ENCODE results near the gene ALG12.

Gene ALG12

GRCh38 chr22:49917974-49918910 is at the start of gene ALG12, which contains the start of gene CRELD2:
TSS of gene ALG12 (minus strand) at chr22:49918438. CDS start at chr22:49913765, 4,673 bp downstream.
TSS of gene CRELD2 (plus strand) at chr22:49918634. CDS start at chr22:49918770, 136 bp downstream.
- DNase-seq (ENCODE audit: low spot score): peak; percentile 98

DNA sequence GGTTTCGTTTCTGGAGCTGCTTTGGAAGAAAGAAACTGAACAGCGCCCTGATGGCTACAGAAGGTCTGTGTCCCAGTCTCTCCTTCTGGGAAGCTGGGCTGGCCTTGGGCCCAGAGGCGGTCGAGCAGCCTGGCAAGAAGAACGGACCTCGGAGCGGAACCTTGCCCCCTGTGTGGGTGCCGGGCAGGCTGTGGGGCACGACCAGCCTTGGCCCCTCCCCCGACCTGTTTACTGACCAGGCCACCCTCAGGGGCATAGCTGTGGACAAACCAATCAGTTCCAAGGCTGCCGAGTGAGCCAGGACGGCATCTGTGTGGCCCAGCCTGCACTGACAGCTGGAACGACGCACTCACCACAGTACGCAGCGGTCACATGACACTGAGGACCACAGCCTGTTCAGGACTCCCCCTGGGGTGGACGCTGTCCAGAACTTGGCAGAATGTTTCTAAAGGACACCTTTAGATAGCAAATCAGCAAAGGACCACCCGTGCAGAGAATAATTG is 49.5 kb upstream of the ALG12 start:
- DNase-seq (ENCODE audit: low spot score): peak; percentile 78

GRCh38 chr22:49966774-49967705 is 48.8 kb upstream of the ALG12 start:
- peak; percentile 32 for DNase-seq (ENCODE audit: low spot score)

GRCh38 chr22:49966041-49966773 is 48.0 kb upstream of the ALG12 start:
- DNase-seq (ENCODE audit: low spot score): peak; percentile 1

DNA sequence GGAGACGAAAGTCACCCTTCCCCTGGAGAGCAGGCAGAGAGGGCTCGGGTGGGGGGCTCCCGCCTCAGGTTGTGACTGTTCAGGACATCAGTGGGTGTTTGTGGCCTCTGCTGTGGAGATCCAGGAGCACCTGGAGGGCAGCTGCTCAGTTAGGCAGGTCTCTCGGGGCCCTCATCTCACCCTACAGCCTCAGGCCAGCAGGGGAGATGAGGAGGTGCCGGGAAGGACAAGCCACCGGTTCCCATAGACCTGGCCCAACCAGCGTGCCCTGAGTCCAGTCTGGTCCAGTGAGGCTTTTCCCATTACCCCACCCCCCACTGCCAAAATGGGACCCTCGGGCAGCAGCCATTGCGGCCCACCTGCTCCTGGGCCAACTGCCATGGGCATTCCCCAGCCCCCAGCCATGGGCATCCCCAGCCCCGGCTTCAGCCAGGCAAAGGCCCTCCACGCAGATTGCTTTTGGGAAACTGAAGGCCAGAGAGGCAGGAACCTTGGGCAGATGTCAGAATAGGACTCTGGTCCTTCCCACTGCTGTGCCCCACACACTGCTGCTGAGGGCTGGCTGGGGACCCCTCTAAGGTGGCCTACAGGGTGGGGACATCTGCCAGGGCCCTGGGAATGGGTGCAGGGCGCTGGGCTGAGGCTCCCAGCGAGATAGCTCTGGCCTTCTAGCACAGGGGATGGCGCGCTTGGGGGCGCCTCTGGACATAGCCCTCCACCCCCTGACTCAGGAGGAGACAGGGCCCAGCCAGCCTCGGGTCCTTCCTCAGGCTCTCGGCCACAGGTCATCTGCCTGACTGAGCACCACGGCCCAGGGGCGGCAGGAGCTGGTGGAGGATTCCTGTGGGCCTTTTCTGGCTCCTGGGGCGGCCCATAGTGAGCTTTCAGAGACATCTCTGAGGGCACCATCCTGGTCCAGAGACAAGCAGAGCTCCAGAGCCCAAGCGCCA is 47.1 kb upstream of the ALG12 start:
- DNase-seq (ENCODE audit: low spot score): peak; percentile 1

- peak; percentile 4 for DNase-seq (ENCODE audit: low spot score)
Observed at GRCh38 chr22:49964136-49965090, 46.2 kb upstream of the ALG12 start.

DNA sequence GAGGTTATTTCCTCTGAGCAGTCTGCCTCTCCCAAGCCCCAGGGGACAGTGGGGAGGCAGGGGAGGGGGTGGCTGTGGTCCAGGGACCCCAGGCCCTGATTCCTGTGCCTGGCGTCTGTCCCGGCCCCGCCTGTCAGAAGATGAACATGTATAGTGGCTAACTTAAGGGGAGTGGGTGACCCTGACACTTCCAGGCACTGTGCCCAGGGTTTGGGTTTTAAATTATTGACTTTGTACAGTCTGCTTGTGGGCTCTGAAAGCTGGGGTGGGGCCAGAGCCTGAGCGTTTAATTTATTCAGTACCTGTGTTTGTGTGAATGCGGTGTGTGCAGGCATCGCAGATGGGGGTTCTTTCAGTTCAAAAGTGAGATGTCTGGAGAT is 45.4 kb upstream of the ALG12 start:
- DNase-seq (ENCODE audit: low spot score): peak; percentile 1

GRCh38 chr22:49962751-49963646 is 44.8 kb upstream of the ALG12 start:
- no peak for DNase-seq (ENCODE audit: low spot score)

GRCh38 chr22:49962012-49962750 is 43.9 kb upstream of the ALG12 start:
- DNase-seq (ENCODE audit: low spot score): peak; percentile 76

DNA sequence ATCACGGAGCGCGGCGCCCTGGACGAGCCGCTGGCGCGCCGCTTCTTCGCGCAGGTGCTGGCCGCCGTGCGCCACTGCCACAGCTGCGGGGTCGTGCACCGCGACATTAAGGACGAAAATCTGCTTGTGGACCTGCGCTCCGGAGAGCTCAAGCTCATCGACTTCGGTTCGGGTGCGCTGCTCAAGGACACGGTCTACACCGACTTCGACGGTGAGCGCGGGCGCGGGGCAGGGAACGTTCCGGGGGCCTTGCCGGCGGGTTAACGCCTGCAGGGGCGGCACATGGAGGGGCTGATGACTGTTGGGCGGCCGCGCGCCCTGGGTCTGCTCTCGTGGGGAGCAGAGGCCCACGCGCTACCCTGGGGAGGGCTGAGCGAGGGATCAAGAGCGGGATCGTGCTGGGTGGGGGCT is 43.4 kb upstream of the ALG12 start:
- no peak for DNase-seq (ENCODE audit: low spot score)

- no peak for DNase-seq (ENCODE audit: low spot score)
Observed at GRCh38 chr22:49961005-49961600, 42.9 kb upstream of the ALG12 start.

GRCh38 chr22:49960159-49961004 is 42.1 kb upstream of the ALG12 start, which contains the start of gene PIM3:
TSS of gene PIM3 (plus strand) at chr22:49960772. CDS start at chr22:49960948, 176 bp downstream.
- DNase-seq (ENCODE audit: low spot score): peak; percentile 91

GRCh38 chr22:49959782-49960158 is 41.5 kb upstream of the ALG12 start:
- DNase-seq (ENCODE audit: low spot score): no peak

GRCh38 chr22:49958931-49959781 is 40.9 kb upstream of the ALG12 start:
- DNase-seq (ENCODE audit: low spot score): no peak

DNA sequence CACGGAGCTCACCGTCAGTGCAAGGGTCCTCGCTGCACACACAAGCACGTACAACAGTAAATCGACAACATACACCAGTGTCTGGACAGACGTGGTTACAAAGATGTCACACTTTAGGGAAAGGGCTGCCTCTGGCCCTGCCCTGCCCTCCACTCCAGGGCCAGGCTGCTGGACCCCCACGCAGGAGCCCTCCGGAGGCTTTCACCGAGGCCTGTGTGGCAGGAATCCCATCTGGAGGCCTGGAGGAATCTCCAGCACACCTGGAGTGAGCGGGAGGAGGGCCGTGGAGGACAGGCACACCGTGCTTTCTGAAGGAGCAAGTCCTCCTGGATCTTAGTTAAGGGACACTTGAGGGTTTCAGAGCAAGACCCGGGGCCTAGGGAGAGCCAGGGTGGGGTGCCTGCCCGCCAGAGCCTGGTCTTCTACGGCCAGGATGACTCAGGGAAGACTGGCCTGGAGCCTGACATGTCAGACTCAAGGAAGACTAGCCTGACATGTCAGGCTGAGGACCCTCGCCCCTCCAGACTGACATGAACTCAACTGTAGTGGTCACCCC is 40.2 kb upstream of the ALG12 start:
- no peak for DNase-seq (ENCODE audit: low spot score)
